ENCODE results near the gene CPEB4.

GRCh38 chr5:173960986-173961385 is 72.8 kb downstream of the CPEB4 start:
- TF ChIP-seq CTCF (IDR thresholded peaks at IDR 0.05 in 8 of 11, conservative IDR thresholded peaks at IDR 0.05 in 3 of 11) = no peak
- TF ChIP-seq POLR2A (IDR thresholded peaks at IDR 0.05) = no peak
- TF ChIP-seq POLR2AphosphoS5 (IDR thresholded peaks at IDR 0.05) = no peak
